ENCODE results near the gene DKK1. TPM values are rescaled to one million over a fixed set of nuclear protein-coding genes. Genes with fewer than 3 reads are reported as not detected.

The DKK1 gene
- total and polyA plus RNA-seq, 4 experiments from 2014 or later, result not detected

DNA sequence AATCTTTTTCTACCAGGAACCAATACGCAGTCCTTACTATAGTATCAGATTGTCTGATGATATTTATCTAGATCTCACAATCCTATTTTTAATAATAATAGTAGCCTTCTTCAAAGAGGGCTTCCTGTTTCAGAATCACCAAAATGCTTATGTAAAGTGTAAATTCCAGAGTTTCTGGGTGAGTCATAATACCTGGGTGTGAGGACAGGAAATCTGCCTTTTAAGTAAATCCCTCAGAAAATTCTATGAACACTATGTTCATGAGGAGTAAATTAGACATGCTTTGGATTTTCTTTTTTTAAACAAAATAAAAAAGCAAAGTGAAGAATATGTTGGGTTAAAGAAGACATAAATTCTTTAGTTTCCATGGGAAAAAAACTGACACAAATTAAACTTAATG, 20.5 kb downstream of the DKK1 start:
- Mint-ChIP-seq H3K9me3 (peaks cover 0 to 2% (median 2%) of the 10 kb centered on the region in 8 donors), H3K36me3 (no peaks in the 10 kb centered on the region), H3K4me1 (no peaks in the 10 kb centered on the region), H3K4me3 (no peak overlapping the region), H3K27ac (no peak overlapping the region), H3K27me3 (no peaks in the 10 kb centered on the region)
- ChIA-PET CTCF (ENCODE audit: partially characterized antibody) (no interaction called here), POLR2A (ENCODE audit: partially characterized antibody) (no interaction called here)
- Histone ChIP-seq H3K4me1 (ENCODE audit: insufficient read depth, low read length) (no peaks in the 10 kb centered on the region), H3K36me3 (ENCODE audit: insufficient read depth, low read length) (no peaks in the 10 kb centered on the region), H3K27me3 (ENCODE audit: insufficient read depth, low read length) (no peaks in the 10 kb centered on the region), H3K4me3 (ENCODE audit: low read length in 2 of 2) (no peak overlapping the region), H3K9me3 (ENCODE audit: control insufficient read depth in 1 of 2, low read length in 2 of 2) (no peaks in the 10 kb centered on the region), H3K27ac (ENCODE audit: low read depth, low read length) (no peak overlapping the region)
- no peak for DNase-seq
- intact Hi-C loops (cut with micrococcal nuclease), result no loop called here

- Histone ChIP-seq H3K9me3 (ENCODE audit: control insufficient read depth in 1 of 2, low read length in 2 of 2) (no peaks in the 10 kb centered on the region), H3K4me3 (ENCODE audit: low read length in 2 of 2) (no peak overlapping the region), H3K4me1 (ENCODE audit: insufficient read depth, low read length) (no peaks in the 10 kb centered on the region), H3K27me3 (ENCODE audit: insufficient read depth, low read length) (no peaks in the 10 kb centered on the region), H3K36me3 (ENCODE audit: insufficient read depth, low read length) (no peaks in the 10 kb centered on the region), H3K27ac (ENCODE audit: low read depth, low read length) (no peak overlapping the region)
- Mint-ChIP-seq H3K9me3 (peaks cover 0 to 2% (median under 1%) of the 10 kb centered on the region in 8 donors), H3K27ac (no peak overlapping the region), H3K4me3 (no peak overlapping the region), H3K4me1 (no peaks in the 10 kb centered on the region), H3K27me3 (no peaks in the 10 kb centered on the region), H3K36me3 (no peaks in the 10 kb centered on the region)
- DNase-seq, result no peak
- CTCF ChIA-PET (ENCODE audit: partially characterized antibody), result no interaction called here
- intact Hi-C loops (cut with micrococcal nuclease), result no loop called here
- POLR2A ChIA-PET (ENCODE audit: partially characterized antibody), result no interaction called here
These were observed 21.6 kb downstream of the DKK1 start for GRCh38 chr10:52335665-52336064.

DNA sequence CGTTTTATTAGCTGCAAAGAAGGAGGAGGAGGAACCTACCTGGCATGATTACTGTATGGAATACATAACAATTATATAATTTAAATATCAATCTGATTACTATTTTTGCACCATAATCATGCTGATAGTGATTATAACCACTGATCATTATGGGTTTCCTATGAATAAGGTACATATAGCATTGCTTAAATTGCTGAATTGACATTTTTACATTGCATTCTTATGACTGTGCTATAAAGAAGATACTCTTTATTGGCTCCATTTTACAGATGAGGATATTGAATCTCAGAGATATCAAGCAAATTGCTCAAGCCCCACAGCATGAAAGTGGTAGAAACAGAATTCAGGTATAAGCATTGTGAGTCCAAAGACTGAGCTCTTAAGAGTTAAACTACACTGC, 23.1 kb downstream of the DKK1 start:
- intact Hi-C loops (cut with micrococcal nuclease), result no loop called here
- no peaks in the 10 kb centered on the region for H3K4me1 ChIP-seq (ENCODE audit: insufficient read depth, low read length)
- POLR2A ChIA-PET (ENCODE audit: partially characterized antibody), result interaction anchor here (0.6 kb wide), 1 partner anchor 141 kb away, joined by 3 read pairs; no protein-coding TSS in a partner anchor
- H3K9me3 Mint-ChIP-seq, result peaks cover 0 to 3% (median 0%) of the 10 kb centered on the region in 8 donors
- no peak overlapping the region for H3K4me3 ChIP-seq (ENCODE audit: low read length in 2 of 2)
- DNase-seq, result no peak
- no peaks in the 10 kb centered on the region for H3K9me3 ChIP-seq (ENCODE audit: control insufficient read depth in 1 of 2, low read length in 2 of 2)
- H3K36me3 Mint-ChIP-seq, result no peaks in the 10 kb centered on the region
- no peak overlapping the region for H3K4me3 Mint-ChIP-seq
- CTCF ChIA-PET (ENCODE audit: partially characterized antibody), result no interaction called here
- no peak overlapping the region for H3K27ac ChIP-seq (ENCODE audit: low read depth, low read length)
- no peaks in the 10 kb centered on the region for H3K36me3 ChIP-seq (ENCODE audit: insufficient read depth, low read length)
- H3K4me1 Mint-ChIP-seq, result no peaks in the 10 kb centered on the region
- no peaks in the 10 kb centered on the region for H3K27me3 ChIP-seq (ENCODE audit: insufficient read depth, low read length)
- H3K27ac Mint-ChIP-seq, result no peak overlapping the region
- H3K27me3 Mint-ChIP-seq, result no peaks in the 10 kb centered on the region

- H3K9me3 ChIP-seq (ENCODE audit: control insufficient read depth in 1 of 2, low read length in 2 of 2), result no peaks in the 10 kb centered on the region
- H3K36me3 ChIP-seq (ENCODE audit: insufficient read depth, low read length), result no peaks in the 10 kb centered on the region
- H3K9me3 Mint-ChIP-seq, result peaks cover 0 to 3% (median 0%) of the 10 kb centered on the region in 8 donors
- POLR2A ChIA-PET (ENCODE audit: partially characterized antibody), result no interaction called here
- CTCF ChIA-PET (ENCODE audit: partially characterized antibody), result no interaction called here
- intact Hi-C loops (cut with micrococcal nuclease), result no loop called here
- no peaks in the 10 kb centered on the region for H3K27me3 Mint-ChIP-seq
- no peak overlapping the region for H3K4me3 Mint-ChIP-seq
- H3K27ac Mint-ChIP-seq, result no peak overlapping the region
- no peaks in the 10 kb centered on the region for H3K4me1 Mint-ChIP-seq
- H3K4me1 ChIP-seq (ENCODE audit: insufficient read depth, low read length), result no peaks in the 10 kb centered on the region
- H3K36me3 Mint-ChIP-seq, result no peaks in the 10 kb centered on the region
- H3K27ac ChIP-seq (ENCODE audit: low read depth, low read length), result no peak overlapping the region
- DNase-seq, result no peak
- no peaks in the 10 kb centered on the region for H3K27me3 ChIP-seq (ENCODE audit: insufficient read depth, low read length)
- H3K4me3 ChIP-seq (ENCODE audit: low read length in 2 of 2), result no peak overlapping the region
These were observed 29.4 kb downstream of the DKK1 start for GRCh38 chr10:52343439-52343838.

- H3K36me3 Mint-ChIP-seq, result no peaks in the 10 kb centered on the region
These were observed 32.6 kb downstream of the DKK1 start for GRCh38 chr10:52346394-52347326.

DNA sequence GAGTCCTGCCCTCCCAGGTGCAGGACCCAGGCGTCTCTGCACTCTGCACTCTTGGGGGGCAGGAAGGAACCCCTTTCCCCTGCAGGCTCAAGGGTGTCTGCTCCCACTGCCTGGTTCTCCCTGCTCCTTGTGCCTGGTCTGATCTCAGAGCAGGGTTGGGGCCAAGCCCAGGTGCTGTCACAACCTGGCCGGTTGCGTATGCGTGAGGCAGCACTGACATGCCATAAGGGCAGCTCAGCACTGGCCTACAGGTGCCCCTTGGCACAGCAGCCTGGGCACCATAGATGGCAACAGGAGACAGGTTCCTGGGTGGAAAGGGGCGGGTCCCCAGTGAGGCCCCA, 33.2 kb downstream of the DKK1 start:
- Mint-ChIP-seq H3K36me3 (no peaks in the 10 kb centered on the region), H3K9me3 (peaks cover 0 to 5% (median 0%) of the 10 kb centered on the region in 8 donors)

More at GRCh38 chr10:52346394-52347326, 32.6 kb downstream of the DKK1 start:
- no peak for DNase-seq
- H3K4me1 Mint-ChIP-seq, result no peaks in the 10 kb centered on the region
- intact Hi-C loops (cut with micrococcal nuclease), result no loop called here
- no peak overlapping the region for H3K4me3 ChIP-seq (ENCODE audit: low read length in 2 of 2)
- CTCF ChIA-PET (ENCODE audit: partially characterized antibody), result no interaction called here
- H3K9me3 ChIP-seq (ENCODE audit: control insufficient read depth in 1 of 2, low read length in 2 of 2), result no peaks in the 10 kb centered on the region
- H3K36me3 ChIP-seq (ENCODE audit: insufficient read depth, low read length), result no peaks in the 10 kb centered on the region
- no peak overlapping the region for H3K4me3 Mint-ChIP-seq
- H3K27ac Mint-ChIP-seq, result no peak overlapping the region
- H3K27me3 ChIP-seq (ENCODE audit: insufficient read depth, low read length), result no peaks in the 10 kb centered on the region
- POLR2A ChIA-PET (ENCODE audit: partially characterized antibody), result no interaction called here
- H3K27me3 Mint-ChIP-seq, result no peaks in the 10 kb centered on the region
- peaks cover 0 to 3% (median 0%) of the 10 kb centered on the region in 8 donors for H3K9me3 Mint-ChIP-seq
- no peak overlapping the region for H3K27ac ChIP-seq (ENCODE audit: low read depth, low read length)
- H3K4me1 ChIP-seq (ENCODE audit: insufficient read depth, low read length), result no peaks in the 10 kb centered on the region

GRCh38 chr10:52348037-52348564, 34.0 kb downstream of the DKK1 start:
- H3K36me3 ChIP-seq (ENCODE audit: insufficient read depth, low read length), result no peaks in the 10 kb centered on the region
- H3K36me3 Mint-ChIP-seq, result no peaks in the 10 kb centered on the region
- H3K27ac ChIP-seq (ENCODE audit: low read depth, low read length), result no peak overlapping the region
- H3K27me3 ChIP-seq (ENCODE audit: insufficient read depth, low read length), result no peaks in the 10 kb centered on the region
- ChIA-PET CTCF (ENCODE audit: partially characterized antibody) (no interaction called here), POLR2A (ENCODE audit: partially characterized antibody) (no interaction called here)
- H3K4me1 ChIP-seq (ENCODE audit: insufficient read depth, low read length), result no peaks in the 10 kb centered on the region
- intact Hi-C loops (cut with micrococcal nuclease), result no loop called here
- H3K9me3 ChIP-seq (ENCODE audit: control insufficient read depth in 1 of 2, low read length in 2 of 2), result no peaks in the 10 kb centered on the region
- H3K27me3 Mint-ChIP-seq, result no peaks in the 10 kb centered on the region
- peak overlapping the region in 1 of 7 donors; percentile 53 for H3K27ac Mint-ChIP-seq
- DNase-seq, result no peak
- no peak overlapping the region for H3K4me3 Mint-ChIP-seq
- H3K9me3 Mint-ChIP-seq, result peaks cover 0 to 8% (median 0%) of the 10 kb centered on the region in 8 donors
- no peak overlapping the region for H3K4me3 ChIP-seq (ENCODE audit: low read length in 2 of 2)
- H3K4me1 Mint-ChIP-seq, result no peaks in the 10 kb centered on the region

More for the DNA sequence above, 33.2 kb downstream of the DKK1 start:
- no peak overlapping the region for H3K4me3 ChIP-seq (ENCODE audit: low read length in 2 of 2)
- no peaks in the 10 kb centered on the region for H3K4me1 ChIP-seq (ENCODE audit: insufficient read depth, low read length)
- no peak overlapping the region for H3K4me3 Mint-ChIP-seq
- H3K27me3 Mint-ChIP-seq, result no peaks in the 10 kb centered on the region
- no peaks in the 10 kb centered on the region for H3K27me3 ChIP-seq (ENCODE audit: insufficient read depth, low read length)
- no peak overlapping the region for H3K27ac Mint-ChIP-seq
- ChIA-PET POLR2A (ENCODE audit: partially characterized antibody) (no interaction called here), CTCF (ENCODE audit: partially characterized antibody) (no interaction called here)
- no peak overlapping the region for H3K27ac ChIP-seq (ENCODE audit: low read depth, low read length)
- H3K9me3 ChIP-seq (ENCODE audit: control insufficient read depth in 1 of 2, low read length in 2 of 2), result no peaks in the 10 kb centered on the region
- H3K4me1 Mint-ChIP-seq, result no peaks in the 10 kb centered on the region
- H3K36me3 ChIP-seq (ENCODE audit: insufficient read depth, low read length), result no peaks in the 10 kb centered on the region
- no peak for DNase-seq
- intact Hi-C loops (cut with micrococcal nuclease), result no loop called here

All from CD4-positive, alpha-beta memory T cell (primary cell).